ENCODE results near the gene DSCAML1.

GRCh38 chr11:117548876-117549275 lies 248.1 kb downstream of the DSCAML1 start:
- TF ChIP-seq POLR2AphosphoS5 (IDR thresholded peaks at IDR 0.05) (no peak), CTCF (IDR thresholded peaks at IDR 0.05) (no peak)

Measured in upper lobe of left lung (tissue), 4 donors.